Measurements from ENCODE around the gene ZSWIM6.
"Not testable (repeated sequence)": the region's sequence is repeated elsewhere in the genome, so short reads cannot be mapped to it uniquely, and the experiment has no call there.

DNA sequence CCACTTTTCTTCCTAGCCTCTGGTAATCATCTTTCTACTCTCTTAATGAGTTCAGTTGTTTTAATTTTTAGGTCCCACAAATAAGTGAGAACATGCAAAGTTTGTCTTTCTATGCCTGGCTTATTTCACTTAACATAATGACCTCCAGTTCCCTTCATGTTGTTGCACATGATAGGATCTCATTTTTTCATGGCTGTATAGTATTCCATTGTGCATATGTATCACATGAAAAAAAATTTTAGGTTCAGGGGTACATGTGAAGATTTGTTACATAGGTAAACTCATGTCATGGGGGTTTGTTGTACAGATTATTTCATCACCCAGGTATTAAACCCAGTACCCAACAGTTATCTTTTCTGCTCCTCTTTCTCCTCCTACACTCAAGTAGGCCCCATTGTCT lies 89.2 kb downstream of the ZSWIM6 start:
- TF ChIP-seq, protein P1, sequence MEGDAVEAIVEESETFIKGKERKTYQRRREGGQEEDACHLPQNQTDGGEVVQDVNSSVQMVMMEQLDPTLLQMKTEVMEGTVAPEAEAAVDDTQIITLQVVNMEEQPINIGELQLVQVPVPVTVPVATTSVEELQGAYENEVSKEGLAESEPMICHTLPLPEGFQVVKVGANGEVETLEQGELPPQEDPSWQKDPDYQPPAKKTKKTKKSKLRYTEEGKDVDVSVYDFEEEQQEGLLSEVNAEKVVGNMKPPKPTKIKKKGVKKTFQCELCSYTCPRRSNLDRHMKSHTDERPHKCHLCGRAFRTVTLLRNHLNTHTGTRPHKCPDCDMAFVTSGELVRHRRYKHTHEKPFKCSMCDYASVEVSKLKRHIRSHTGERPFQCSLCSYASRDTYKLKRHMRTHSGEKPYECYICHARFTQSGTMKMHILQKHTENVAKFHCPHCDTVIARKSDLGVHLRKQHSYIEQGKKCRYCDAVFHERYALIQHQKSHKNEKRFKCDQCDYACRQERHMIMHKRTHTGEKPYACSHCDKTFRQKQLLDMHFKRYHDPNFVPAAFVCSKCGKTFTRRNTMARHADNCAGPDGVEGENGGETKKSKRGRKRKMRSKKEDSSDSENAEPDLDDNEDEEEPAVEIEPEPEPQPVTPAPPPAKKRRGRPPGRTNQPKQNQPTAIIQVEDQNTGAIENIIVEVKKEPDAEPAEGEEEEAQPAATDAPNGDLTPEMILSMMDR (conservative IDR thresholded peaks at IDR 0.05), result not testable (repeated sequence)
- not testable (repeated sequence) for TF ChIP-seq ZFX (IDR thresholded peaks at IDR 0.05)

Data from C4-2B (cell line).